Hematopoietic multipotent progenitor cell treated with erythropoietin and hydrocortisone succinate and interleukin-3 and kit ligand, for 4 days (in vitro differentiated cells): ENCODE data around the gene IFITM2.
"Not testable (repeated sequence)": the region's sequence is repeated elsewhere in the genome, so short reads cannot be mapped to it uniquely, and the experiment has no call there.

ENCODE experiments used
- DNase-seq: peaks from one replicate; pipeline ENCODE4 v3.0.0-alpha.2; 2015

The IFITM2 gene

DNA sequence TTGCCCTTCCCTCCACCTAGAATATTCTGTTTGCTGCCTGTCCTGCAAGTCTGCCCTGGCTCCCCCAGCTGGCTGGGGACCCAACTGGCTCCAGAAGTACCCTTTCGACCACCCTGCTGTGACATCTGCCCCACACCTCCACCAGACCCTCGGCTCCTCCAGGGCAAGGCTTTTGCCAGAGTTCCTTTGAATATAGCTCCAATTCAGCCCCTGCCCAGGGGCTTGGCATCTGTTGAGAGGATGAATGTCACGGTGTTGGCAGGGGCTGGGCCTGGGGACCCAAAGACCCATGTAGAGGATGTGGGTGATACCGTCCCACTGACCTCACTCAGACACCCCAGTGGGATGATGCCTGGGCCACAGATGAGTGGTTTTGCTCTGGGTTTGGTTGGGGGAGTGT is 25.4 kb upstream of the IFITM2 start:
- no peak for DNase-seq

DNA sequence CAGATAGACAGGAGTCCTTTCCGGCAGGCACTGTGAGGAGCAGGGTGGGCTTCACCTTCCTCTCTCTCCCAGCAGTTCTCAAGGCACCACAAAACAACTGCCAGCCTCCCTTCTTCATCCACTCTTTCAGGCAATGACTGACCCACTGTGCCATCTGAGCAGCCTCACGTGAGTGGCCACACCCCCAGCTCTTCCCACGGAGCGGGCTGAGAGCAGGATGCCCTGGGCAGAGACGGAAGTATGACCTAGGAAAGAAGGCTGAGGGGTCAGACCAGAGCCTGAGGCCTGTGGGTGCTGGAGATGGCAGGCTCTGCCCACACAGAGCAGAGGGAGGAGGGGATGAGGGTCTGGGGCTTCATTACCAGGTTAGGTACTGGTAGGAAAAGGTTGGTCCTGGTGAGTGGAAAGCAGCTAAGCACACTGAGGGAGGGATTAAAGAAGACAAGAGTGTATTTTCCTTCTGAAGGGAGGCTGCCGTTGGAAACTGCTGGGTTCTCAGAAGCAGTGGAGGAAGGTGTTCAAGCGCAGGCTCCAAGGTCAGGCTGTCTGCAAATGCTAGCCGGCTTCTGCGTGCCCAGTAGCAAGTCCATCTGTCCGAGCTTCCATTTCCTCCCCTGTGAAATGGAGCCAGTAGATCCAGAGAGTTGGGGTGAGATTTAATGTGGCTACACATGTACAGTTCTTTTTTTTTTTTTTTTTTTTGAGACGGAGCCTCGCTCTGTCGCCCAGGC is 24.8 kb upstream of the IFITM2 start:
- DNase-seq = no peak

DNA sequence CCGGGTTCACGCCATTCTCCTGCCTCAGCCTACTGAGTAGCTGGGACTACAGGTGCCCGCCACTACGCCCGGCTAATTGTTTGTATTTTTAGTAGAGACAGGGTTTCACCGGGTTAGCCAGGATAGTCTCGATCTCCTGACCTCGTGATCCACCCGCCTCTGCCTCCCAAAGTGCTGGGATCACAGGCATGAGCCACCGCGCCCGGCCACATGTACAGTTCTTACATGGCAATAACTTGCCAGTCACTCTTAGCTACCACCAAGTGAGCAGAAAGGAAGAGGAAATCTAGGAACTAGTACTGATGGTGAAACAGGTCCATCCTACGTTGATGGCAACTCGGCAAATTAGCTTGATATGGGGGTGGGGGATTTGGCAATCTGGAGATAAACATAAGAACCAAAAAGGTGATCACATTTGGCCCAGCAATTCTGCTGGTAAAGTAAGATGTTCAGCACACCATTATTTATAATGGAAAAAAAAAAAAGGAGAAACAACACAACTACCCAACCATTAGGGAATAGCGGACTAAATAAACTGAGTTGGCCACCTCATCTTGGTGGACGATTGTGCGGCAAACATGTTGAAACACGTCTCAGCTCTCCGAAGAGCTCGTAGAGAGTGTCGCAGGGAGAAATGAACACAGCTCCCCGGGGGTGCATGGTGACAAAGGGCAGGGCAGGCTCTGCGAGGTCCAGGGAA is 24.1 kb upstream of the IFITM2 start:
- DNase-seq = no peak

DNA sequence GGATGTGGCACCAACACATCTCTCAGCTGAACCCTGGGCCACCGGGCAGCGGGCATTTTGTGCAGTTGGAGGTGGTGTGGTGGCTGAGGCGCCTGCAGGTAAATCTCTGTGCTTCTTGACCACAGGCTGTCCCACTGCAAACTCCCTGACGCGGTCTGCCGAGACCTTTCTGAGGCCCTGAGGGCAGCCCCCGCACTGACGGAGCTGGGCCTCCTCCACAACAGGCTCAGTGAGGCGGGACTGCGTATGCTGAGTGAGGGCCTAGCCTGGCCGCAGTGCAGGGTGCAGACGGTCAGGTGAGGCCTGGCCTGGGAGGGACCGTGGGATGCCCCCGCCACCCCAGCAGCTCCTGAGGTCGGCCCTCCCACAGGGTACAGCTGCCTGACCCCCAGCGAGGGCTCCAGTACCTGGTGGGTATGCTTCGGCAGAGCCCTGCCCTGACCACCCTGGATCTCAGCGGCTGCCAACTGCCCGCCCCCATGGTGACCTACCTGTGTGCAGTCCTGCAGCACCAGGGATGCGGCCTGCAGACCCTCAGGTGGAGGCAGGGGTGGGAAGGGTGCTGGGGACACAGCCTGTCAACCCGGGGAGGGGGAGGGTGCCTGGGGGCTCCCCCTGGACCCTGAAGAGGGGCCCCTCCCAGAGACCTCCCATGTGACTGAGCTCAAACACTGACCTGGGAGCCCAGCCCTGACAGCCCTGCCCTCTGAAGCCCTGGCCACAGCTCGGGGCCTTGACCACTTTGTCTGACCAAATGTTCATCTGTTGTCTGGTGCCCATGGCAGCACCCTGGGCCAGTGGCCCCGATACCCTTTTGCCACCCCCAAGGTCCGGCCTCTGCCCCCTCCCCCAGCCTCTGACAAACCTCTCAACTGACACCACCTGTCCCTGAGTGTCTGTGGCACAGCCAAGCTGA is 23.3 kb upstream of the IFITM2 start:
- no peak for DNase-seq

DNA sequence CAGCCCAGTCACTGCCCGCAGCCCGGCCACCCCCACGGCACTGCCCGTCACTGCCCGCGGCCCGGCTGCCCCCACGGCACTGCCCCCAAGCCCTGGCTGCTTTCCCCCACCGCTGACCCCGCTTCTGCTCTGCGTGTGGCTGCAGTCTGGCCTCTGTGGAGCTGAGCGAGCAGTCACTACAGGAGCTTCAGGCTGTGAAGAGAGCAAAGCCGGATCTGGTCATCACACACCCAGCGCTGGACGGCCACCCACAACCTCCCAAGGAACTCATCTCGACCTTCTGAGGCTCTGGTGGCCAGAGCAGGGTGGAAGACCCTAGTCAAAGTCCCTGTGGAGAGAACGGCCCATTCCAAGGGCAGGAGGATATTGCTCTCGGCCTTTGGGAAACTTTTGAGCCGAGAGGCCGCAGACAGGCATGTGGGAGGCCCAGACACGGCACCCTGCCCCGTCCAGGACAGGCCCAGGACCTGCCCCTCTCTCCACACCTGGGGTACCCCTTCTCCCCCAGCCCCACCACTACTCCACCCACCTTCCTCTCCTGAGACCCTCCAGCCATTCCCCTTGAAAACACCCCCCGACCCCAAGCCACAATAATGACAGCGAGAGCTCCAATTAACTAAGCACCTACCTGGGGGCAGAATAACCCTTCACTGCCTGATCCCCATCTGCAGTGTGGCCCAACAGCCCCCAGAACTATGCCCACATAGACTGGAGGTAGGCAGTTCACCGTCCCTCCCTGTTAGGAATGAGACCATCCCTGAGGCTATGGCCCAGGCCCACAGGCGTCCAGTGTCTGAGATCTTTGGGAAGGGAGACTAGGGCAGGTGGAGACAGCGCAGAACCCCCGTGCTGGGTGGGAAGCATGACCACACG is 22.4 kb upstream of the IFITM2 start:
- DNase-seq = no peak

DNA sequence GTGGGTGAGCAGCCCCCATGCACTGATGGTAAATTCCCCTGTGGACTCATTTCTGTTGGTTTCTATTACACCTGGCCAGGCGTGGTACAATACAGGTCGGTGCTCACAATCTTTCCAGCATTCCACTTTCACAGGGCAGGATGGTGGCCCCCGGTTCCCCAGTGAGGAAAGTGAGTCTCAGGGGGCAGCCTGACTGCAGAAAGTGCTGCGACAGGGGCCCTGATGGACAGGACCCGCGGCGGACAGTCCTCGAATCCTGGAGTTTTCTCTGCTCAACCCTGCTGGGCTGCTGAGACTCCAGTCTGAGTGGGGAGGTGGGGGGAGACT is 21.8 kb upstream of the IFITM2 start:
- no peak for DNase-seq

DNA sequence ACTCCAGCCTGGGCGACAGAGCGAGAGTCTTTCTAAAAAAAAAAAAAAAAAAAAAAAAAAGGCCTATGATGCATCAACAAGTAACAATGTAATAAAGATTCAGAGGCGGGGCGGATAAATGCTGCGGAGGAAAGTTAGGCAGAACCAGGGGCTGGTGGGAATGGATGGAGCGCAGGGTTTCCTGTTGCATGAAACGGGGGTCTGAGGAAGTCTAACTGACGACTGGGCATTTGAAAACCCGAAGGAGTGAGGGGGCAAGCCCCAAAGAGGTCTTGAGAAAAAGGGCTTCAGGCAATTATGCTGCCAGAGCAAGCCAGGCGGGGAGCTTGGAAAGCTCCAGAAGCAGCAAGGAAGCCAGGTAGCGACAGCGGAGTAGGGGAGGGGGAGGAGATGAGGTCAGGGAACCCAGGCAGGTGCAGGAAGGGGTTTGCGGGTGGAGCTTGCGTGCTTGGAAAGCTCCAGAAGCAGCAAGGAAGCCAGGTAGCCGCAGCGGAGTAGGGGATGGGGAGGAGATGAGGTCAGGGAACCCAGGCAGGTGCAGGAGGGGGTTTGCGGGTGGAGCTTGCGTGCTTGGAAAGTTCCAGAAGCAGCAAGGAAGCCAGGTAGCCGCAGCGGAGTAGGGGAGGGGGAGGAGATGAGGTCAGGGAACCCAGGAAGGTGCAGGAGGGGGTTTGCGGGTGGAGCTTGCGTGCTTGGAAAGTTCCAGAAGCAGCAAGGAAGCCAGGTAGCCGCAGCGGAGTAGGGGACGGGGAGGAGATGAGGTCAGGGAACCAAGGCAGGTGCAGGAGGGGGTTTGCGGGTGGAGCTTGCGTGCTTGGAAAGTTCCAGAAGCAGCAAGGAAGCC is 20.4 kb upstream of the IFITM2 start:
- DNase-seq = not testable (repeated sequence)

DNA sequence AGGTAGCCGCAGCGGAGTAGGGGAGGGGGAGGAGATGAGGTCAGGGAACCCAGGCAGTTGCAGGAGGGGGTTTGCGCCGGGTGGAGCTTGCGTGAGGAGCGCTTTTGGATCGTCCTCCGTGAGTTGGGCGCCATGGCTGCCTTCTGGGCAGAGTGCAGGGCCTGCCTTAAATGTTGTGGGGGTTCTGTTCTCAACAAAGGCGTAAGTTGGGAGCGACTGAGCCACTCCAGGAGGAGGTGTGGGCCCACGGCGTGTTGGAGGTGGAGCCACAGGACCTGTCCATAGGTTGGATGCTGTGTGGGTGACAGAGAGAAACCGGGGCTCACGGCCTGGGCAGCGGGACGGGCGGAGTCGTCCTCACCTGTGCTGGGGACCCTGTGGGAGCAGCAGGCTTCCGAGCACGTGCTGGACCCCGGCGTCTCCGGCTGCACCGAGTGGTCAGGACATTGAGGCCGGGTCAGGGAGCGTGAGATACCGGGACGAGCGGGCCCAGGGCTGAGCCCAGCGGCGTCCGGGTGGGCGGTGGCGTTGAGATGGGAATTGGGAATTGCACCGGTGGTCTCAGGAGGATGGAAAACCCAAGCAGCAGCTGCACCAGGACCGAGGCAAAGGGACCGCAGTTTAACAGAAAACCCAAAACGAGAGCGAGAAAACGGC is 19.7 kb upstream of the IFITM2 start:
- DNase-seq = no peak

DNA sequence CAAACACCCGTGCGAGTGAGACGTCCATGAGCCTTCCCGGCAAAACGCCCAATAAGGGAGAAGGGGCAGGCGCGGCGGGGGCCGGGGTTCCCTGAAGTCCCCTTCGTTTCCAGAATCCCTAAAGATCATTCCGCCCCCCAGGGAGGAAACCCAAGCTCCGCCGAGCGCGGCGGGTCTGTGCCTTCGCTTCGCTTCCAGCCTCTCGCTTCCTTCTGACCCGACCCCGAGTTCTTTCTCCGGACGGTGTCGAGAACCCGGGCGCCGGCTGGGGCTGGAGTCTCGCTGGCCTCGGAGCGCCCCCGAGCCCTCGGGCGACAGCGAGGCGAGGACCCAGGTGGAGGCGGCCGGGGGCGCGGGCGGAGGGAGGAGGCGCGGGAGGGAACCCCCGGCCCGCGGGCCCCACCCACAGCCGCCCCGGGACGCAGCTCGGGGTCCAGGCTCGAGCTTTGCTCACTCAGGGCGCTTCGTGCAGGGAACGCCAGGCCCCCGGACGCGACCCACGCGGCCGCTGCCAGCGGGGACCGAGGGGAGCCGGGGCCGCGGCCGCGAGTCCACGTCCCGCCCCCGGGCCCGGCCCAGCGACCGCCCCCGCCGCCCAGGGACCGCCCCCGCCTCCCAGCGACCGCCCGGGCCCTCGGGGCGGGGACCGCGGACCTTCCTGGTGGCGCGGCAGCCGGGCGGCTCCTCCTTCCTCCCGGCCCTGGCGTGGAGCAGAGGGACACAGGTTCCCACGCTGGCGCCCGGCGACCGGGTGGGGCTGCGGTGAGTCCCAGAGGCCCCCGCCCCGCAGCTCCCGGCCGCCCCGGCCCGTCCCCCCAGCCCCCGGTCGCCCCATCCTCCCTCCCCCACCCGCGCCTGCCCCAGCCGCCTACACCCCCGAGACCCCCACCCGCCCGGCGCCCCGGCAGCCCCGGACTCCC is 18.9 kb upstream of the IFITM2 start, which contains the start of gene PGGHG:
Gene PGGHG (plus strand): TSS at position 649 of the 920 bp plus-strand sequence. CDS start 691 bp downstream, outside the sequence.
- peak; percentile 74 for DNase-seq

DNA sequence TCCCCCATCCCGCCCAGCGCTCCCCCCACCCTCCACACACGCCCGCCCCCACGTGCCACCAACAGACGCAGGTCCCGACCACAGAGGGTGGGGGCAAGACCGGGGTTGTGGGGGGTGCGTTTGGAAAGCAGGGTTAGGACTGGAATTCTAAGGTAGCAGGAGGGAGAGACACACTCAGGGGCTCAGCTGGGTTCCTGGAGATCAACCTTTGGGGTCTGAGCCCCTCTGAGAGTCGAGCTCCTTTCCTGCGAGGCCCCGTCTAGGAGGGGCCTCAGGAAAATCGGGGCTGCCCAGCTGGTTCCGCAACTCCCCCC is 18.3 kb upstream of the IFITM2 start:
- no peak for DNase-seq

DNA sequence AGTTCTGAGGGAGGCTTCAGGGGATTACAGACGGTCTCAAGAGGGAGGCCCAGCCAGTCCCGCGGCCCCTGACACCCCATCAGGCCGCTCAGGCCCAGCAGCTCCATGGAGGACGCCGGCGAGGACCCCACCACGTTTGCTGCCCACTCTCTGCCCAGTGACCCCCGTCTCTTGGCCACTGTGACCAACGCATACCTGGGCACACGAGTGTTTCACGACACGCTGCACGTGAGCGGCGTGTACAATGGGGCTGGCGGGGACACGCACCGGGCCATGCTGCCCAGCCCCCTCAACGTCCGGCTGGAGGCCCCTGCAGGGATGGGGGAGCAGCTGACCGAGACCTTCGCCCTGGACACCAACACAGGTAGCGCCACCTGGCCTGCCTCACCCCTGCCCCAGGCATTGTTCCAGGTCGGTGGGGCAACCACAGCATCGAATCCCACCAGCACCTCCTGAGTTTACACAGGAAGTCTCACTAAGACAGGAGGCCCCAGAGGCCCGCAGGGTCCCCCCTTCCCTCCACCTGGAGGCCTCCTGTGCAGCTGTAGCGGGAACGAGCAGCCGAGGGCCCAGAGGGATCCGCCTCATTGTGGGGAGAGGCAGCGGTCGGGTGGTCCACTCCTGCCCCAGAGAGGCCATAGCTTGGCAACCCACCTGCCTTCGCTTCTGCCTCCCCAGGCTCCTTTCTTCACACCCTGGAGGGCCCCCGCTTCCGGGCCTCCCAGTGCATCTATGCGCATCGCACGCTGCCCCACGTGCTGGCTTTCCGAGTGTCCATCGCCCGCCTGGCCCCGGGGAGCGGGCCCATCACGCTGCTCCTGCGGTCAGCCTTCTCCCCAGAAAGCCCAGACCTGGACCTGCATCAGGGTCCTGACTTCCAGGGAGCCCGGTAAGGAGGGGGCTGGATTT is 17.6 kb upstream of the IFITM2 start:
- no peak for DNase-seq

DNA sequence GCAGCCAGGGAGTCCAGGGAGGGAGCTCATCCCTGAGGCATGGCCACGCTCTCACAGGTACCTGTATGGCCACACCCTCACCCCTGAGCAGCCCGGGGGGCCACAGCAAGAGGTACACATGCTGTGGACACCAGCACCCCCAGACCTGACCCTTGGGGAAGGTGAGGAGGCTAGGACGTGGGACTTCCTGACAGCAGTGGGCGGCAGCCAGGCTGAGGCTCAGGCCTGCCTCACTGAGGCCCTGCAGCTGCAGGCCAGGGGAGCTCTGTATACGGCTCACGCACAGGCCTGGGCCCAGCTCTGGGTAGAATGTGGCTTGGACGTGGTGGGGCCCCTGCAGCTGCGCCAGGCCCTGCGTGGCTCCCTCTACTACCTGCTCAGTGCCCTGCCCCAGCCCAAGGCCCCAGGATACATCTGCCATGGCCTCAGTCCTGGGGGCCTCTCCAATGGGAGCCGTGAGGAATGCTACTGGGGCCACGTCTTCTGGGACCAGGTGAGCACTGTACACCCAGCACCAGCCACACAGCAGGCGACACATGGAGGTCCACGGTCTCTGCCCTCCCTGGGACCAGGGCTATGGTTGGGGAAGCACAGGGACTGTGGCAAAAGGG is 16.9 kb upstream of the IFITM2 start:
- no peak for DNase-seq

DNA sequence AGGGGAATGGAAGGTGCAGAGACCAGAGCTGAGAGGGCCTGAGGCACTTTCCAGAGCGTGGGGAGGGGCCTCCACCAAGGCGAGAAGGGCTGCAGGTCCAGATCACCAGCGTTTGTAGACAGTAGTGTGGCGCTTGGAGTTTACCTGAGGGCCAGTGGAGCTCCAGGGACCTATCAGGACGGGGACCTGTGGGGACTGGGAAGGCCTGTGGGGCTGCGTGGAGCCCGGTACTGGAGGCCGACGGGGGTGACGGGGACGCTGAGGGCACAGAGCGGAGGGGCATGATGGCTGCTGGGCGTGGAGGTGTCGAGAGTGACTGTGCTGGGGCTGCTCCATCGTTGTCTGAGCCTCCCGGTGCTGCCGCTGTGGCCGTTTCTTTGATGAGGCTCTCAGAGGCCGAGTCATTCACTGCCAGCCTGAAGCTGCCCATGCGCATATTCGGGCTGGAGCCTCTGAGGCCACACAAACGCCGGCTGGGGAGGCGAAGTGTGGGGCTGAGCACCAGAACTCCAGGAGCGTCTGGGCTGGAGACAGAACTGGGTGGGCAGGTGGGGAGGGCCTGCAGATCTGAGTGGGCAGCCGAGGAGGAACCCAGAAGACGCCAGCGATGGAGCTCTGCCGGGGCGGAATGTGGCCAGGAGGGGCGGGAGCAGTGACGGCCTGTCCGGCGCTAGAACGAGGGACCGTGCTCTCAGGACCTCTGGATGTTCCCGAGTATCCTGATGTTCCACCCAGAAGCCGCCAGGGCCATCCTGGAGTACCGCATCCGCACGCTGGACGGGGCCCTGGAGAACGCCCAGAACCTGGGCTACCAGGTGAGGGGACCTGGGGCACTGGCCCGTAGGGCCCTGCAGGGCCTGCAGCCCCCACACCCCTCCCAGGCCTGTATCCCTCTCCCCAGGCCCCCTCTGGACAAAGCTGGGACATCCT is 16.1 kb upstream of the IFITM2 start:
- no peak for DNase-seq

DNA sequence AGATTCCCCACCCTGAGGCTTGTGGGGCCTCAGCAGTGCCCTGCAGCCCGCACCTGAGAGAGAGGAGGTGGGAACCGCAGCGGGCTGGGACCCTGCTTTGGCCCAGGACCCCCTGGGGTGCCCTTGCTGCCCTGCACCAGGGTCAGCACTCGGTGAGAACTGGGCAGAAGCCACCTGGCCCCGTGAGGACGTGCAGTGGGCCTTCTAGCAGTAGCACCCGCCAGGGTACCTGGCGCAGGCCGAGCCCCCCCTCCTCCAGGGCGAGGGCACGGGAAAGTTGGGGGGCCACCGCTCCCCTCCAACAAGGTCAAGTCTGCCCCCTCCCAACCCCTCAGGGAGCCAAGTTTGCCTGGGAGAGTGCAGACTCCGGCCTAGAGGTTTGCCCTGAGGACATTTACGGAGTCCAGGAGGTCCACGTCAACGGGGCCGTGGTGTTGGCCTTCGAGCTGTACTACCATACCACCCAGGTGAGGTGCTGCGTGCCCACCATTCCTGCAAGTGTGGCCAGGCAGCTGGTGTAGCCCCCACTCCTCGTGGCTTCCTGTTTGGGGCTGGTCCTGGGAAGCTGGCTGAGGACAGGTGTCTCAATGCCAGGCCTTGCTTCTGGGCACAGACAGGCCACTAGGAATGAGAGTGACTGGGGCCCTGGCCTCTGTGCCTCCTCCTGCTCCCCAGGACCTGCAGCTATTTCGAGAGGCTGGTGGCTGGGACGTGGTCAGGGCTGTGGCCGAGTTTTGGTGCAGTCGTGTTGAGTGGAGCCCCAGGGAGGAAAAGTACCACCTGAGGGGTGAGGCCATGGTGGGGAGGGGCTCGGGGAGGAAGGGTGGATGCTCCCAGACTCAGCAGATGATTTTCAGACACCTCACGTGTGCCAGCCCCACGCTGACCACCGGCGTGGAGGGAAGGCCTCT is 15.2 kb upstream of the IFITM2 start:
- DNase-seq = no peak

DNA sequence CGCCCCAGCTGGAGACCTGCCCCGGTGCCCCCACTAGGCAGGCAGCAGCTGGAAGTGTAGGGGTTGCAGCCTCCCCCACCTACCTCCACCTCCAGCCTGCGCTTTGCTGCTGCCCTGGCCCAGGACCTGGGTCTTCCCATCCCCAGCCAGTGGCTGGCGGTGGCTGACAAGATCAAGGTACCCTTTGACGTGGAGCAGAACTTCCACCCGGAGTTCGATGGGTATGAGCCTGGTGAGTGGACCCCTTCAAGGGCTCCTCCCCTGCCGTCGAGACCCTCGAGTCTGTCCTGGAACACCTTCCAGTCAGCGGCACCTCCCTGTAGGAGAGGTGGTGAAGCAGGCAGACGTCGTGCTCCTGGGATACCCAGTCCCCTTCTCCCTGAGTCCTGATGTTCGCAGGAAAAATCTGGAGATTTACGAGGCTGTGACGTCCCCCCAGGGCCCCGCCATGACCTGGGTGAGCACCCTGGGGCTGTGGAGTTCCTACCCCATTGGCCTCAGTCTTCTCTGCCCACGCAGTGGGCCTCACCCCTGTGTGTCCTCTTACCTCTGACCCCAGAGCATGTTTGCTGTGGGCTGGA is 14.3 kb upstream of the IFITM2 start:
- DNase-seq = no peak
